DOHH2 (cell line): ENCODE measurements around the gene DENND1A.

Source experiments
- H3F3A ChIP-seq: fragments of 200-600 bp; sonication (generic), shearing (Covaris generic); 2 replicates; pipeline ENCODE4 v1.6.0; 2016; ENCODE audit warnings: antibody characterized with exemption, mild to moderate bottlenecking; ENCODE audit not compliant: control insufficient read depth, insufficient read depth
- H3K27ac ChIP-seq: fragments of 200-600 bp; sonication (generic); 2 replicates; pipeline ENCODE4 v1.5.1; 2014; ENCODE audit warnings: low read depth, mild to moderate bottlenecking, low read length, moderate library complexity
- H3K27me3 ChIP-seq: fragments of 200-600 bp; sonication (generic); 2 replicates; pipeline ENCODE4 v1.6.1; 2014; ENCODE audit warnings: mild to moderate bottlenecking, low read length, mixed read lengths; ENCODE audit not compliant: control insufficient read depth
- H3K36me3 ChIP-seq: fragments of 200-600 bp; sonication (generic); 2 replicates; pipeline ENCODE4 v1.6.1; 2014; ENCODE audit warnings: mild to moderate bottlenecking, low read length, moderate library complexity, mixed read lengths; ENCODE audit not compliant: control insufficient read depth
- H3K4me1 ChIP-seq: fragments of 200-600 bp; sonication (generic); 2 replicates; pipeline ENCODE4 v1.6.1; 2014; ENCODE audit warnings: mild to moderate bottlenecking, low read length, mixed read lengths; ENCODE audit not compliant: control insufficient read depth
- H3K4me2 ChIP-seq: fragments of 200-600 bp; sonication (generic); 2 replicates; pipeline ENCODE4 v1.6.0; 2014; ENCODE audit warnings: mild to moderate bottlenecking, low read length, moderate library complexity
- H3K4me3 ChIP-seq: fragments of 200-600 bp; sonication (generic); 2 replicates; pipeline ENCODE4 v1.5.1; 2014; ENCODE audit warnings: mild to moderate bottlenecking, low read length, mixed read lengths
- H3K79me2 ChIP-seq: fragments of 200-600 bp; sonication (generic); 2 replicates; pipeline ENCODE4 v1.6.1; 2014; ENCODE audit warnings: mild to moderate bottlenecking, low read length, mixed read lengths; ENCODE audit not compliant: control insufficient read depth
- H3K9me2 ChIP-seq: fragments of 200-600 bp; sonication (generic); replicated peaks from 2 replicates; pipeline ENCODE4 v1.6.1; 2014; ENCODE audit warnings: mild to moderate bottlenecking, low read length, mixed read lengths; ENCODE audit not compliant: control insufficient read depth
- H3K9me3 ChIP-seq: fragments of 200-600 bp; sonication (generic); 2 replicates; pipeline ENCODE4 v1.6.1; 2014; ENCODE audit warnings: antibody characterized with exemption, low read length, mixed read lengths; ENCODE audit not compliant: control insufficient read depth, insufficient read depth
- H4K20me1 ChIP-seq: fragments of 200-600 bp; sonication (generic); 2 replicates; pipeline ENCODE4 v1.6.0; 2014; ENCODE audit warnings: low read depth, mild to moderate bottlenecking, antibody characterized with exemption, low read length, moderate library complexity; ENCODE audit not compliant: control insufficient read depth, insufficient read depth
- EZH2phosphoT487 ChIP-seq: fragments of 200-600 bp; sonication (generic); IDR thresholded peaks from 2 replicates; pipeline ENCODE4 v1.6.1; 2017; ENCODE audit warnings: borderline replicate concordance, mild to moderate bottlenecking, antibody characterized with exemption, low read length, moderate library complexity, mixed read lengths
- TF ChIP-seq, protein P1 (sequence below): fragments of 200-600 bp; sonication (generic); IDR thresholded peaks from one replicate; pipeline ENCODE4 v1.5.1; 2014; ENCODE audit warnings: antibody characterized with exemption, mild to moderate bottlenecking, low read depth, low read length; ENCODE audit not compliant: poor library complexity, severe bottlenecking

Gene DENND1A

DNA sequence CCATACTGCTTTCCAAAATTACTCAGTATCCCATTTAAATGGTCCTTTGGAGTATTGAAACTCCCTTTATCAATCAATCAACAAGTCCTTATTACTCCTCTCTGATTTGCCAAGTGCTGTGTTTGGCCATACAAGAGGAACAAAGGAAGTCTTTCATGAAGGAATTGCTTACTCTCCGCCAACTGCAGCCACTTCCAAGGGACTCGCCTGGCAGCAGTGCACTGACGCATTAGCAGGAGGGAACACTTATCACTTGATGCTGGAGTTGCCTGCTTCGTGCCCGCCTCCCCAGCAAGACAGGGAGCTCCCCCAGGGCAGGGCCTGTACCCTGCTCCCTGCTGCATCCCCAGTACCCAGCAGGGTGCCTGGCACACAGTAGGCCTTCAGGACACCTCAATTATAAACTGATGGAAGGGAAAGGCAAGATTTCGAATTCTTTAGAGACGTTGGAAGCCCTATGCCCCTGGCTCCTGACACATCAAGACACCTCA is 476.1 kb downstream of the DENND1A start:
- Histone ChIP-seq H3K9me3 (no peaks in the 10 kb centered on the region), H3F3A (no peaks in the 10 kb centered on the region), H3K27ac (no peak overlapping the region), H3K36me3 (no peaks in the 10 kb centered on the region), H3K4me1 (no peaks in the 10 kb centered on the region), H3K9me2 (no peaks in the 10 kb centered on the region), H3K4me3 (no peak overlapping the region), H4K20me1 (no peaks in the 10 kb centered on the region), H3K79me2 (no peaks in the 10 kb centered on the region), H3K27me3 (no peaks in the 10 kb centered on the region), H3K4me2 (no peak overlapping the region)
- TF ChIP-seq, protein P1, sequence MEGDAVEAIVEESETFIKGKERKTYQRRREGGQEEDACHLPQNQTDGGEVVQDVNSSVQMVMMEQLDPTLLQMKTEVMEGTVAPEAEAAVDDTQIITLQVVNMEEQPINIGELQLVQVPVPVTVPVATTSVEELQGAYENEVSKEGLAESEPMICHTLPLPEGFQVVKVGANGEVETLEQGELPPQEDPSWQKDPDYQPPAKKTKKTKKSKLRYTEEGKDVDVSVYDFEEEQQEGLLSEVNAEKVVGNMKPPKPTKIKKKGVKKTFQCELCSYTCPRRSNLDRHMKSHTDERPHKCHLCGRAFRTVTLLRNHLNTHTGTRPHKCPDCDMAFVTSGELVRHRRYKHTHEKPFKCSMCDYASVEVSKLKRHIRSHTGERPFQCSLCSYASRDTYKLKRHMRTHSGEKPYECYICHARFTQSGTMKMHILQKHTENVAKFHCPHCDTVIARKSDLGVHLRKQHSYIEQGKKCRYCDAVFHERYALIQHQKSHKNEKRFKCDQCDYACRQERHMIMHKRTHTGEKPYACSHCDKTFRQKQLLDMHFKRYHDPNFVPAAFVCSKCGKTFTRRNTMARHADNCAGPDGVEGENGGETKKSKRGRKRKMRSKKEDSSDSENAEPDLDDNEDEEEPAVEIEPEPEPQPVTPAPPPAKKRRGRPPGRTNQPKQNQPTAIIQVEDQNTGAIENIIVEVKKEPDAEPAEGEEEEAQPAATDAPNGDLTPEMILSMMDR, result no peak
- no peak for TF ChIP-seq EZH2phosphoT487

DNA sequence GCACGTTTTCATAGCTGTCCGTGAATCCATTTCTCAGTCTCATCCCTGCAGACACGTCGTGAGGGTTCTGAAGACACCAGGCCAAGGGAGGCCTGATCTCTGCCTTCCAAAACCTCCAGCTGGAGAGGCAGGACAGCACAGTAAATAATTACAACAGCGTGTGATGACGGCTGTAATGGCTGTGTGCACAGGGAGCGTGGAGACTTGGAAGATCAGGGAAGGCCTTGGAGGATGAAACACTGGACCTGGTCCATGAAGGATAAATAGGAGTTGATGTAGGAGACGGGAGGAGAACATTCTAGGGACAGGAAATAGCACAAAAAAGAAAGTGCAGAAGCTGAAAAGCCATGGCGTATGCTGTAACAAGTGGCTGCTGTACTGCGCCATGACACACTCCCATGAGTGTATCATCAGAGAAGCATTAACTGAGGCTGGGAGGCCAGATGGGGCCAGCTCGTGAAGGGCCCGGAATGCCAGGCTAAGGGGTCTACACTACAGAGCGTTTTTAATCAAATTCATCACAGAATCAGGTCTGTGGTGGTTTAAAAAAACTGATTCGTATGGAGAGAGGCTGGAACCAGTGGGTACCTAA is 476.8 kb downstream of the DENND1A start:
- TF ChIP-seq, protein P1, result no peak
- no peak for TF ChIP-seq EZH2phosphoT487
- Histone ChIP-seq H3K27ac (no peak overlapping the region), H3K9me3 (no peaks in the 10 kb centered on the region), H3F3A (no peaks in the 10 kb centered on the region), H3K4me2 (no peak overlapping the region), H3K79me2 (no peaks in the 10 kb centered on the region), H3K9me2 (no peaks in the 10 kb centered on the region), H3K4me1 (no peaks in the 10 kb centered on the region), H4K20me1 (no peaks in the 10 kb centered on the region), H3K4me3 (no peak overlapping the region), H3K27me3 (no peaks in the 10 kb centered on the region), H3K36me3 (no peaks in the 10 kb centered on the region)

DNA sequence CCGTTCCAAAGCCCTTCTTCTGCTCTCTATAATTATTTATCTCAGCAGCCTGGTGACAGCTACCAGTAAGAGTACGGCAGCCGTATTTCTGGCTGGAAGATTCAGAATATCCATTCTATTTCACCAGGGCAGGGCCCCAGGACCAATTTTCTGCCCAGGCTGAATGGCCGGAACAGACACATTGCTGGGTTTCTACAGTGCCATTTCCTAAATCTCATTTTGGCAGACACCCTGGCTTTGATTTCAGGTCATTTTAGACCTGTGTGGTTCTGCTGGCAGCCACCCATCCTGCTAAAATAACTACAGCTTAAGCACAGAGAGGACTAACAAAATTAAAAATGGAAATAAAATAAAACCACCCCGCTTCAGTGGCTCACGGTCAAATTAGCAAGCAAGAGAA is 478.9 kb downstream of the DENND1A start:
- TF ChIP-seq, protein P1, result no peak
- TF ChIP-seq EZH2phosphoT487, result no peak
- Histone ChIP-seq H3K79me2 (no peaks in the 10 kb centered on the region), H3K4me2 (no peak overlapping the region), H4K20me1 (no peaks in the 10 kb centered on the region), H3K27ac (no peak overlapping the region), H3K9me3 (no peaks in the 10 kb centered on the region), H3K4me3 (no peak overlapping the region), H3K36me3 (no peaks in the 10 kb centered on the region), H3K27me3 (no peaks in the 10 kb centered on the region), H3K9me2 (no peaks in the 10 kb centered on the region), H3K4me1 (no peaks in the 10 kb centered on the region), H3F3A (no peaks in the 10 kb centered on the region)
